Fibroblast of skin of scalp (primary cell): ENCODE results near the gene MND1.

ENCODE experiments used
- DNase-seq: peaks from one replicate; pipeline ENCODE4 v3.0.0-alpha.2; 2013

MND1 gene

DNA sequence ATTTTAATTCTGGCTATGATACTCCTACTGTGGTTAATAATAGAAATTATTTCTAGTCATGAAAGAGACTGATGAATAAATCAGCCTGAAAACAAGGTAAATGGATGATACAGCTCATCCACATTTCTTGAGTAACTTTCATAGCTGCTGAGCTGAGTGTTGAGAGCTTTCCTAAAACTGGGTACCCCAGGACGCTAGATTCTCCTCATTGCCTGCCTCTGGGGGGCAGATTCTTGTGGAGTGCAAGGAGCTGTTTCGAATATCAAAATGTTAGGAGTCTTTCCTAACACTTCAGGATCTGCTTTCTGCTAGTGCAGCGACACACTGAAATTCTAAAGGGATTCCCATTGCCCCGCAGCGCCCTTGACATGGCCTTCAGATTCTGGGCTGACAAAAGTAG, 2.1 kb downstream of the MND1 start:
- DNase-seq = peak; percentile 40

GRCh38 chr4:153347117-153347516, 2.6 kb downstream of the MND1 start:
- DNase-seq = no peak

- no peak for DNase-seq
These were observed 3.5 kb downstream of the MND1 start for GRCh38 chr4:153348006-153348405.

DNA sequence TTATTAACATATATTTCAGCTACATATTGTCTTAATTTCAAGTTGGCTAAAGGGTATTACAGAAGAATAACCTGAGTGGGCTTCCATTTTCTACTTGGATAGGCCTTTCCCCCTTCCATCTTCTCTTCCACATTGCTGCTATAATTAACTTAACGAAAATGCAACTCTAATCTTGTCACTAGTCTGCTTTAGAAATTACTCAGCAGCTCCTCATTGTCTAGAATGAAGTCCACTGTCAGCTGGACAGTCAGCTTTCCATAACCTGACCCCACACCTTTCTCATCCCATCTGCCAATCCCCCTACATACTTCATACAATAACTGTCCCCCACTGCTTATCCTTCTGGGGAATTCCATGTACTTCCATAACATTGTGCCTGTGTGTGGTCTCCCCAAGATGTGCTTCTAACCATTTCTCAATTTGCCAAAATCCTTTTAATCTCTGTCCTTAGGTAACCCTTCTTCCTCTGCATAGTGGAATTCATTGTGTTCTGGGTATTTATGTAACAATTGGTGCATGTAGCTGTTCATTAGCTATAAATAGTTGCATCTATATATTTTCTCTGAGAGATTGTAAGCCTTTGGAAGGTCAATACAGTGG, 4.8 kb downstream of the MND1 start:
- DNase-seq = no peak

DNA sequence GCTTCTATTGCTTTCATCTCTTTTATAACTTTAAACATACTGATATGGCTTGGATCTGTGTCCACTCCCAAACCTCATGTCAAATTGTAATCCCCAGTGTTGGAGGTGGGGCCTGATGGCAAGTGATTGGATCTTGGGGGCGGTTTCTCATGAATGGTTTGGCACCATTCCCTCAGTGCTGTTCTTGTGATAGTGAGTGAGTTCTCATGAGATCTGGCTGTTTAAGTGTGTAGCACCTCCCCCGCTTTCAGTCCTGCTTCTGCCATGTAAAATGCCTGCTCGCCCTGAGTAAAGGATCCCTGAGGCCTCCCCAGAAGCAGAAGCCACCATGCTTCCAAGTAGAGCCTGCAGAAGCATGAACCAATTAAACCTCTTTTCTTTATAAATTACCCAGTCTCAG, 17.7 kb downstream of the MND1 start:
- DNase-seq = peak; percentile 42

DNA sequence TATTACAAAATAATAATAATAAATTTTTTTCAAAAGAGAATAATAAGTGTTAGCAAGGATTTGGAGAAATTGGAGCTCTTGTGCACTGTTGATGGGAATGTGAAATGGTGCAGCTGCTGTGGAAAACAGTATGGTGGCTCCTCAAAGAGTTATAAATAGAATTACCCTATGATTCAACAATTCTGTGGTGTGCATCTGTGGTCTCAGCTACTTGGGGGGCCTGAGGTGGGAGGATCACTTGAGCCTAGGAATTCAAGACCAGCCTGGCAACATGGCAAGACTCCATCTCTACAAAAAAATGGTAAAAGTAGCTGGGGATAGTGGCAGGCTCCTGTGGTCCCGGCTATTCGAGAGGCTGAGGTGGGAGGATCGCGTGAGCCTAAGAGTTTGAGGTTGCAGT, 19.6 kb downstream of the MND1 start:
- peak; percentile 80 for DNase-seq

DNA sequence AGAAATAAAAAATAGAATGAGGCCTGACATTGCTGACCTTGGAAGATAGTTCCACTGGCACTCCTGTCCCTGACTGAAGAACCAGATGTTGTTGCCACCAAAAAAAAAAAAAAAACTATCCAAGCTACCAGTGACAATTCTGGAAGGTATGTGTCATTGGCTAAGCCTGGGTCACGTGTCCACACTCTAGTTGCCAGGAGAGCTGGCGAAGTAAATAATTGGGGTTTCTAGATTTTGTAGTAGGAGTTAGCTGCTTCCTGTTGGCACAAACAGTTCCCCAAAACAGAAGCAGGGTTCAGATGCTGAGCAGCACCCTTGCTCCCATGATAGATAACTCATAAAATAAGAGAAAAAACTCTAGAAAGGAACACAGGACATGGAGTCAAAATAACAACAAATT, 20.5 kb downstream of the MND1 start:
- DNase-seq = no peak

GRCh38 chr4:153366486-153366885, 22.0 kb downstream of the MND1 start:
- DNase-seq = no peak

DNA sequence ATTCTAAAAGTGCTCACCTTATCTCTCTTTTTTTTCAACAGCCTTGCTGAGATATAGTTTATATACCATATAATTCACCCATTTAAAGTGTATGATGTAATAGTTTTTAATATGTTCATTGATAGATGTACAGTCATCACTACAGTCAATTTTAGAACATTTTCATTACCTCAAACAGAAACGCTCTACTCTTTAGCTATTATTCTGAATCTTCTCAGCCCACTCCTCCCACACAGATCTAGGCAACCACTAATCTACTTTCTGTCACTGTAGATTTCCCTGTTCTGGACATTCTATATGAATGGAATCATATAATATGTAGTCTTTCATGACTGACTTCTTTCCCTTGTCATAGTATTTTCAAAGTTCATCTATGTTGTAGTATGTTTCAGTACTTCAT, 22.6 kb downstream of the MND1 start:
- DNase-seq = no peak

DNA sequence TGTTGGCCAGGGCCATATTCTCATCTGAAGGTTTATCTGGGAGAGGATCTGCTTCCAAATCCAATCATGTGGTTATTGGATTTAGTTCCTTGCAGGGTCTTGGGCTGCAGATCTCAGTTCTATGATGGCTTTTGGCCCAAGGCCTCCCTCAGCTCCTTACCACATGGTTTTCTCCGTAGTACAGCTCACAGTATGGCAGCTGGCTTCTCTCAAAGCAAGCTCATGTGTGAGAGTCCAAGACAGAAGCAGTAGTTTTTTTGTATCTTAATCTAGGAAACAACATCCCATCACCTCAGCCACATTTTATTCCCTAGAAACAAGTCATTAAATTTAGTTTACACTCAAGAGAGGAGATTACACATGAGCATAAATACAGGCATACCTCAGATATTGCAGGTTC, 24.5 kb downstream of the MND1 start:
- DNase-seq = no peak

GRCh38 chr4:153371701-153372234, 27.3 kb downstream of the MND1 start:
- DNase-seq = no peak

DNA sequence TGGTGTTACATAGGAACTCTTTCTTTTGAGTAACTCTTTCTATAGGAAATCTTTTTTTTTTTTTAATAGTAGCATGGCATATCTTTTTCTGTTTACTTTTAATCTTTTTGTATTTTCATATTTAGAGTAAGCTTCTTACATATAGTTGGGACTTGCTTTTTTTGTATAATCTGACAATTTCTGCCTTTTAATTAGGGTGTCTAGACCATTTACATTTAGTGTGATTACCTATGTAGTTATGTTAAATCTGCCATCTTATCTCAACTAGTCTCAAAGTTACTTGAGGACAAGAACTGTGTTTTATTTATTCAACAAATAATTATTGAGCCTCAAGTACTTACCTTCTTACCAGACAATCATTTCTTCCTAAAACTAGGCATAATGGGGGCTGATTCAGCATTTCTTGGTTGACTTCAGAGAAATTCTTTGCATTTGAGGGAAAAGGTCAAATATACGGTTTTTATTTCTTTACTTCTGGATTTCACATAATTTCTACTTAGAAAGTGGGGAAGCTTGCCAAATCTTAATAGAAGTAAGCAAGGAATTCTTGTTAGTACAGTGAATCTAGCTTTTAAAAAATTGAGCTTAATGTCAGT, 28.6 kb downstream of the MND1 start:
- DNase-seq = no peak

DNA sequence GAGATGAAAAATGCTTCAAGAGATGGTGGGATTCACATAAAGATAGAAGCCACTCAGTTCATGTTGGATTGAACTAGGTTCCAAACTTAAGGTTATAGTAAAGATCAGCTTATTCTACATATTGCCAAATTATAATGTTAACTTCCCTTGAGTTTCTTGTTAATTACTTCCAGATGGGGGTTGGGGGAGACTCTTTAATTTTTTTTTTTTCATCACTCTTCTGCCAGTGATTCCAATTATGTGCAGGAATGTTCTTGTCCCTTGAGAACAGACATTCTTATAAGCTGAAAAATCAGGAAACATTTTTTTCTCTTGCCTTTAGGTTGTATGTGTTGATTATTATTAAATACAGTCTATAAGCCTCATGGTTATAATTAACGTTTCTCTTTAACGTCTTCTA, 30.0 kb downstream of the MND1 start:
- peak; percentile 88 for DNase-seq

GRCh38 chr4:153375303-153375702, 30.8 kb downstream of the MND1 start:
- DNase-seq = no peak

DNA sequence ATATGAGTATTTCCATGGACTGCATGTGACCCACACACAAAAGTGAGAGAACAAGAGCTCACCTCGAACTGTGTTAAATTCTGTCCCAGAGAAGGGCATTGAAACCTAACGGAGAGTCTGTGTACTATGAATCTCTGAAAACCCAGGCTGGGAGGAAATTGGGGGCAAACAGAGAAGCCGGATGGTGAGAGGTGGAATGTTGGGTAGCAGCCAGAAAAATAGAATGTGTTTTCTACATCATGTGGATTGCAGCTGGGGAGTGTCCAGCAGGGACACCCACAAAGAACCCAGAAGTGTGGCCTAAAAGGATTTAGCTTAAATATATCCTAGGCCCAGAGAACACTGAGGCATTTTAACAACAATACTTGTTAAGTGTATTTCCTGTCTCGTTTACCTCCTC, 38.6 kb downstream of the MND1 start:
- DNase-seq = peak; percentile 68

DNA sequence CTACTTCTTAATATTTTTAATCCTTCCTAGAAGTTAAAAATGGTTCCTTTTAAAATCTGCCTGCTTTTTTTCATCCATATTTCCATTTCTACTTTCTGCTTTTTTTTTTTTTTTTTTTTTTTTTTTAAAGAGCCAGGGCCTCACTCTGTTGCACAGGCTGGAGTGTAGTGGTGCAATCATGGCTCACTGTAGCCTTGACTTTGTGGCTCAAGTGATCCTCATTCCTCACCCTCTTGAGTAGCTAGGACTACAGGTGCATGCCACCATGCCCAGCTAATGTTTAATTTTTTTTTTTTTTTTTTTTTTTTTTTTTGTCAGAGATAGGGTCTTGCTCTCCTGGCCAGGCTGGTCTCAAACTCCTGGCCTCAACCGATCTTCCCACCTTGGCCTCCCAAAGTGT, 39.7 kb downstream of the MND1 start:
- no peak for DNase-seq

- no peak for DNase-seq
These were observed 41.3 kb downstream of the MND1 start for GRCh38 chr4:153385784-153386183.

GRCh38 chr4:153387981-153388380, 43.5 kb downstream of the MND1 start:
- no peak for DNase-seq

GRCh38 chr4:153393397-153393796, 48.9 kb downstream of the MND1 start:
- peak; percentile 60 for DNase-seq

DNA sequence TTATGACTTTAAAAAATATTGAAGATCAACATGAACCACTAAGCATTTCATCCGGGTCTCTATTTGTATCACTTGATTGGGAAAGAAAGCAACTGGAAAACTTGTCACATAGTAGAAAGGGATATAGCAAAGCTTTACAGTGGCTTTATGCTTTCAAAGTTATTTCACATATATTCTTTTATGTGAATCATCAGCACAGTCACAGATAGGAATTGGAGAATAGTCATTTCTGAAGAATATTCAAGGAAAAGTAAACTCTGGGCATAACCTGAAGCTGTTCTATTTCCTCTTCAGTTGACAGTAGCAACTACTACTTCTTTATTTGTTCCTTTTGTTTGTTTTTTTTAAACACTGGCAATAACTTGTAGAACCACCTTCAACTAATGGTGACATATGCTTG, 50.5 kb downstream of the MND1 start:
- no peak for DNase-seq

DNA sequence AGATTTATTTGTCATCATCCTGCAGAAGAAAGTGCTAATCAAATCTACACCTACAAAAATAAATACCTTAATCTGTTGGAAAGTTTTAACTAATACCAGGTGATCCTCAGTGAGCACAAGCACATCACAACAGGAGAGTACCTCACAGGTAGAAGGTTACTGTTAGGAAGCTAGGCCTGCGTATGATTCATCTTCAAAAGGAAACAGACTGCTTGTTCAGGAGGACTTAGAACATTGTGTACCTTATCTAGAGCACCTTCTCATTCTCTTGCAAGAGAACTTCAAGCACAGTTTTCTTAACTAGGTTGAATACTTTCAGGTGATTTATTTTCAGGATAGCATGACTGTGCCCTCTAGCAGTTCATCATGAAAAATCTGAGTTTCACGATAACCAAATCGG, 54.2 kb downstream of the MND1 start:
- no peak for DNase-seq

- no peak for DNase-seq
These were observed 54.9 kb downstream of the MND1 start for GRCh38 chr4:153399358-153399757.

- no peak for DNase-seq
These were observed 57.0 kb downstream of the MND1 start for GRCh38 chr4:153401501-153401900.

GRCh38 chr4:153402366-153402765, 57.9 kb downstream of the MND1 start:
- DNase-seq = peak; percentile 43

- DNase-seq = peak; percentile 20
These were observed 59.2 kb downstream of the MND1 start for GRCh38 chr4:153403726-153404125.
